GM12878 (cell line): Measurements from ENCODE around the gene ZNF652. TPM values are rescaled to one million over a fixed set of nuclear protein-coding genes. Genes with fewer than 3 reads are reported as not detected.

Experiments
- ATAC-seq: fragments of 200-7000 bp; cut with Tn5 transposase; 3 replicates; pipeline ENCODE4 v1.9.1; 2020; ENCODE audit warnings: mild to moderate bottlenecking, moderate library complexity
- BruUV-seq: library from RNA; stranded (reverse); fragments of 400-500 nt; replicated peaks from 2 replicates; lab custom pipeline; 2021; lab: Mats Ljungman, UMichigan
- CTCF ChIA-PET: fragments of 300-600 bp; sonication (Branson Sonifier 250); formaldehyde crosslinking; extraction: SDS; loops from one replicate; lab custom pipeline; 2021; ENCODE audit warnings: inconsistent platforms; lab: Yijun Ruan, JAX
- POLR2A ChIA-PET: fragments of 350-600 bp; formaldehyde crosslinking; extraction: SDS; loops from one replicate; lab custom pipeline; 2021; ENCODE audit warnings: inconsistent platforms; lab: Charles Lee
- RAD21 ChIA-PET: fragments of 300-600 bp; sonication (Branson Sonifier 250); formaldehyde crosslinking; loops from one replicate; lab custom pipeline; 2023; ENCODE audit warnings: antibody characterized with exemption; ENCODE audit not compliant: unreplicated experiment; lab: Charles Lee
- SMC1A ChIA-PET: fragments of 300-600 bp; sonication (Branson Sonifier 250); formaldehyde crosslinking; loops from one replicate; lab custom pipeline; 2023; ENCODE audit not compliant: unreplicated experiment, uncharacterized antibody; lab: Charles Lee
- DNase-seq: peaks from one replicate; pipeline ENCODE4 v3.0.0-alpha.2; 2011; ENCODE audit warnings: low read depth, low spot score
- FAIRE-seq: peaks from 3 replicates; lab custom pipeline; 2011; peaks lifted over from hg19 to GRCh38; lab: Jason Lieb, UNC
- H2AFZ ChIP-seq: 2 replicates; pipeline ENCODE4 v1.6.0; 2011; ENCODE audit warnings: low read depth, low read length, control low read depth; ENCODE audit not compliant: control insufficient read depth
- H3K27ac ChIP-seq: 2 replicates; pipeline ENCODE4 v1.5.1; 2011; ENCODE audit warnings: control low read depth; ENCODE audit not compliant: control insufficient read depth, insufficient read depth
- H3K27me3 ChIP-seq, 2 experiments: replicated peaks in 1 of 2; 2 replicates each; pipeline versions ENCODE4 v1.6.0 to v1.6.1; 2011; ENCODE audit warnings: low read length in 1 of 2; ENCODE audit not compliant: control insufficient read depth in 2 of 2, insufficient read depth in 2 of 2
- H3K36me3 ChIP-seq, 2 experiments: 2 replicates each; pipeline ENCODE4 v1.5.1; 2011; ENCODE audit warnings: low read length in 1 of 2; ENCODE audit not compliant: control insufficient read depth in 2 of 2, insufficient read depth in 2 of 2
- H3K4me1 ChIP-seq: 2 replicates; pipeline ENCODE4 v1.6.1; 2011; ENCODE audit warnings: mild to moderate bottlenecking, low read length, moderate library complexity, mixed read lengths; ENCODE audit not compliant: control insufficient read depth, insufficient read depth
- H3K4me2 ChIP-seq: 2 replicates; pipeline ENCODE4 v1.6.0; 2011; ENCODE audit warnings: control low read depth; ENCODE audit not compliant: control insufficient read depth, insufficient read depth
- H3K4me3 ChIP-seq: fragments of 200-600 bp; sonication (generic); 2 replicates; pipeline ENCODE4 v1.5.1; 2016
- H3K79me2 ChIP-seq: 2 replicates; pipeline ENCODE4 v1.6.0; 2011; ENCODE audit warnings: low read length; ENCODE audit not compliant: control insufficient read depth, insufficient read depth
- H3K9ac ChIP-seq: 2 replicates; pipeline ENCODE4 v1.8.0; 2011; ENCODE audit warnings: low read length, control low read depth, mixed read lengths; ENCODE audit not compliant: control insufficient read depth, insufficient read depth
- H3K9me3 ChIP-seq: replicated peaks from 3 replicates; pipeline ENCODE4 v1.5.1; 2011; ENCODE audit warnings: mild to moderate bottlenecking, low read length; ENCODE audit not compliant: control insufficient read depth, insufficient read depth
- H4K20me1 ChIP-seq: 2 replicates; pipeline ENCODE4 v1.6.0; 2011; ENCODE audit not compliant: control insufficient read depth, insufficient read depth
- BMI1 ChIP-seq: fragments of 450-650 bp; IDR thresholded peaks from 2 replicates; pipeline ENCODE4 v1.6.1; 2016; ENCODE audit warnings: mild to moderate bottlenecking, moderate library complexity, borderline replicate concordance
- CBX3 ChIP-seq: fragments of 200-600 bp; sonication (generic); IDR thresholded peaks from 2 replicates; pipeline ENCODE4 v1.6.1; 2016; ENCODE audit warnings: low read depth, borderline replicate concordance
- CBX5 ChIP-seq: sonication (generic); IDR thresholded peaks from 2 replicates; pipeline ENCODE4 v1.6.1; 2016; ENCODE audit warnings: low read depth, moderate library complexity, mild to moderate bottlenecking, inconsistent platforms
- E4F1 ChIP-seq: fragments of 450-650 bp; IDR thresholded peaks from 2 replicates; pipeline ENCODE4 v1.6.1; 2018; ENCODE audit warnings: borderline replicate concordance, mild to moderate bottlenecking; ENCODE audit not compliant: partially characterized antibody
- EED ChIP-seq: sonication (generic); IDR thresholded peaks from 2 replicates; pipeline ENCODE4 v1.6.1; 2016; ENCODE audit warnings: antibody characterized with exemption, low read depth
- FOXM1 ChIP-seq: IDR thresholded peaks from 2 replicates; pipeline ENCODE4 v1.6.1; 2012; ENCODE audit warnings: low read depth, mild to moderate bottlenecking, inconsistent platforms, low read length, moderate library complexity
- MTA2 ChIP-seq: fragments of 450-650 bp; IDR thresholded peaks from 2 replicates; pipeline ENCODE4 v1.6.1; 2016; ENCODE audit warnings: low read depth, mild to moderate bottlenecking, moderate library complexity
- MXI1 ChIP-seq: fragments of 150-350 bp; IDR thresholded peaks from 2 replicates; pipeline ENCODE4 v1.6.1; 2011; ENCODE audit warnings: low read depth, mild to moderate bottlenecking, inconsistent platforms, low read length, improper control_type of control experiment
- NBN ChIP-seq: fragments of 450-650 bp; IDR thresholded peaks from 2 replicates; pipeline ENCODE4 v1.6.1; 2016
- NRF1 ChIP-seq: conservative IDR thresholded peaks from 2 replicates; pipeline ENCODE4 v1.6.1; 2011; ENCODE audit warnings: mild to moderate bottlenecking, low read depth, low read length, improper control_type of control experiment
- PAX5 ChIP-seq: IDR thresholded peaks from 2 replicates; pipeline ENCODE4 v1.6.1; 2011; ENCODE audit warnings: low read depth, low read length, borderline replicate concordance
- PML ChIP-seq: IDR thresholded peaks from 2 replicates; pipeline ENCODE4 v1.6.1; 2012; ENCODE audit warnings: low read length, inconsistent platforms
- RCOR1 ChIP-seq: conservative IDR thresholded peaks from 2 replicates; pipeline ENCODE4 v1.6.1; 2012; ENCODE audit warnings: low read depth, low read length, improper control_type of control experiment
- TBL1XR1 ChIP-seq: IDR thresholded peaks from 2 replicates; pipeline ENCODE4 v1.6.1; 2012; ENCODE audit warnings: low read depth, low read length, improper control_type of control experiment
- TCF3 ChIP-seq: IDR thresholded peaks from 2 replicates; pipeline ENCODE4 v1.6.1; 2012; ENCODE audit warnings: low read depth, mild to moderate bottlenecking, low read length, borderline replicate concordance; ENCODE audit not compliant: insufficient read depth
- ZNF207 ChIP-seq: fragments of 450-650 bp; IDR thresholded peaks from 2 replicates; pipeline ENCODE4 v1.6.1; 2014; ENCODE audit warnings: antibody characterized with exemption, mild to moderate bottlenecking, borderline replicate concordance
- ZNF274 ChIP-seq: IDR thresholded peaks from one replicate; pipeline ENCODE4 v1.8.0; 2011; ENCODE audit not compliant: insufficient read length, insufficient read depth
- ZNF622 ChIP-seq: fragments of 450-650 bp; IDR thresholded peaks from 2 replicates; pipeline ENCODE4 v1.6.1; 2017; ENCODE audit warnings: mild to moderate bottlenecking, inconsistent platforms
- WGBS: methylation state at CpG from one replicate; pipeline ENCODE4 v1.1.6; 2016; ENCODE audit warnings: low lambda C conversion rate; ENCODE audit not compliant: insufficient replicate concordance, insufficient coverage; ENCODE audit errors: missing lambda C conversion rate; 5-methylcytosine and 5-hydroxymethylcytosine counted together
- in situ Hi-C: fragments of 300-500 bp; cut with MboI; formaldehyde crosslinking; loops from 9 replicates; pipeline ENCODE4 v1.14.3; 2018; ENCODE audit warnings: mixed read lengths
- intact Hi-C: fragments of 100-400 bp; cut with micrococcal nuclease; formaldehyde crosslinking; loops from one replicate; pipeline ENCODE4 v1.14.2; 2022; ENCODE audit not compliant: unreplicated experiment
- polyA plus RNA-seq, 11 experiments: library from polyadenylated mRNA; depleted of rRNA in 4 of 11; unstranded in 6 of 11; stranded (reverse) in 5 of 11; fragments of >200 nt; fragmentation: Nextera tagmentation in 4 of 11; fragmentation: Illumina TruSeq in 1 of 11; extraction: Ambion mirVana in 4 of 11; extraction: Trizol in 1 of 11; gene quantifications; 1 replicate in 1 of 11; 2 replicates in 10 of 11; pipeline versions ENCODE4 v1.2.1 to v1.2.3, GENCODE V29; 2011 to 2016; ENCODE audit warnings: inconsistent platforms in 2 of 11, missing spikeins in 2 of 11, low read depth in 1 of 11
- total RNA-seq, 4 experiments: library from RNA; depleted of rRNA in 3 of 4; stranded (reverse); fragments of >200 nt in 3 of 4; fragmentation: Illumina TruSeq in 1 of 4; extraction: Trizol in 1 of 4; gene quantifications; 2 replicates each; pipeline versions ENCODE4 v1.2.1 to v1.2.3, GENCODE V29; 2013 to 2021

The ZNF652 gene
- total and polyA plus RNA-seq, 10 of the 15 experiments (the other 5 are each of a cell fraction or from before 2014, with no cell fraction given): 3.4 to 13.1 (median 8.7) TPM

GRCh38 chr17:49403514-49404289, 41.7 kb upstream of the ZNF652 start:
- Histone ChIP-seq H3K4me1 (peaks cover 10% of the 10 kb centered on the region), H3K9ac (no peak overlapping the region), H3K36me3 (peaks cover 25 to 30% of the 10 kb centered on the region in 2 experiments), H3K27ac (peak overlapping the region; percentile 31; the same call in 1 of the 2 replicates), H2AFZ (no peak overlapping the region), H3K4me2 (no peak overlapping the region; the same call in 1 of the 2 replicates), H3K27me3 (no peaks in the 10 kb centered on the region), H3K4me3 (no peak overlapping the region), H3K9me3 (no peaks in the 10 kb centered on the region), H3K79me2 (no peaks in the 10 kb centered on the region), H4K20me1 (0 out of 2 replicates have a peak, but pooled peaks cover 2% of the 10 kb centered on the region)
- ChIA-PET SMC1A (no interaction called here), POLR2A (no interaction called here), RAD21 (no interaction called here), CTCF (interaction anchor here (2.9 kb wide), 1 partner anchor 154 kb away, joined by 12 read pairs; no protein-coding TSS in a partner anchor)
- intact Hi-C loops (no loop called here), in situ Hi-C loops (loop anchor here (10.0 kb wide), 1 partner anchor 151 kb away; no protein-coding TSS in a partner anchor)
- 76% methylated on average over 10 of the region's 10 CpGs for WGBS
- no TSS peak for BruUV-seq
- TF ChIP-seq TBL1XR1 (no peak), ZNF207 (no peak), ZNF274 (no peak), BMI1 (no peak), ZNF622 (no peak), NBN (no peak), CBX3 (no peak), E4F1 (no peak), TCF3 (no peak), FOXM1 (no peak), EED (no peak), CBX5 (no peak), NRF1 (no peak), PAX5 (no peak), MXI1 (no peak), PML (no peak), MTA2 (no peak), RCOR1 (no peak)
- TF ChIP-seq, all 136 proteins: peak for 0
- no peak for ATAC-seq
- no peak for DNase-seq
- no peak for FAIRE-seq
